Natural killer cell (primary cell): ENCODE data around the gene DVL3. TPM values are rescaled to one million over a fixed set of nuclear protein-coding genes. Genes with fewer than 3 reads are reported as not detected.

Source experiments
- ATAC-seq, 3 donors: fragments of 150-1000 bp in 2 of 3; fragments of 200-7000 bp in 1 of 3; cut with Tn5 transposase; 1 replicate in 1 of 3; 2 replicates in 2 of 3; pipeline ENCODE4 v1.10.0; 2021; ENCODE audit warnings: mild to moderate bottlenecking in 2 of 3, moderate library complexity in 2 of 3
- DNase-seq, 2 donors: peaks; one replicate each; pipeline versions ENCODE4 v3.0.0 to v3.0.0-alpha.2; 2013 to 2021; ENCODE audit warnings: mixed read lengths in 1 of 2
- H3K27ac ChIP-seq: one replicate; pipeline ENCODE4 v1.5.1; 2013; ENCODE audit warnings: mild to moderate bottlenecking, low read length
- H3K27me3 ChIP-seq: one replicate; pipeline ENCODE4 v1.6.1; 2013; ENCODE audit warnings: low read length; ENCODE audit not compliant: control insufficient read depth, insufficient read depth
- H3K36me3 ChIP-seq: one replicate; pipeline ENCODE4 v1.6.1; 2013; ENCODE audit warnings: low read length; ENCODE audit not compliant: control insufficient read depth, insufficient read depth
- H3K4me1 ChIP-seq: one replicate; pipeline ENCODE4 v1.6.1; 2013; ENCODE audit warnings: low read length; ENCODE audit not compliant: control insufficient read depth, insufficient read depth
- H3K4me3 ChIP-seq: one replicate; pipeline ENCODE4 v1.5.1; 2013; ENCODE audit warnings: low read length
- H3K9me3 ChIP-seq: one replicate; pipeline ENCODE4 v1.6.1; 2013; ENCODE audit warnings: low read length; ENCODE audit not compliant: control insufficient read depth, insufficient read depth
- H3K27ac Mint-ChIP-seq, 2 donors: one replicate each; pipeline ENCODE4 v1.8.0; 2022; ENCODE audit warnings: mild to moderate bottlenecking in 2 of 2, mixed read lengths in 2 of 2, moderate library complexity in 1 of 2
- H3K27me3 Mint-ChIP-seq, 2 donors: one replicate each; pipeline ENCODE4 v1.8.0; 2022; ENCODE audit warnings: low read depth in 2 of 2, mixed read lengths in 2 of 2
- H3K36me3 Mint-ChIP-seq: one replicate; pipeline ENCODE4 v1.8.0; 2022; ENCODE audit warnings: mixed read lengths
- H3K4me1 Mint-ChIP-seq, 2 donors: one replicate each; pipeline ENCODE4 v1.8.0; 2022; ENCODE audit warnings: mixed read lengths in 2 of 2
- H3K4me3 Mint-ChIP-seq: one replicate; pipeline ENCODE4 v1.8.0; 2022; ENCODE audit warnings: mild to moderate bottlenecking, moderate library complexity, mixed read lengths
- H3K9me3 Mint-ChIP-seq, 2 donors: one replicate each; pipeline ENCODE4 v1.8.0; 2022; ENCODE audit warnings: mixed read lengths in 2 of 2
- CTCF ChIP-seq: fragments of 200-600 bp; IDR thresholded peaks from one replicate; pipeline ENCODE4 v1.8.0; 2022; ENCODE audit warnings: antibody characterized with exemption
- WGBS: methylation state at CpG from one replicate; pipeline ENCODE4 v1.1.7; 2013; ENCODE audit warnings: missing lambda C conversion rate; ENCODE audit not compliant: insufficient coverage; 5-methylcytosine and 5-hydroxymethylcytosine counted together
- intact Hi-C: fragments of 100-400 bp; cut with micrococcal nuclease; formaldehyde crosslinking; loops from one replicate; pipeline ENCODE4 v1.14.2; 2022
- total RNA-seq, 4 donors: library from RNA; stranded (reverse); fragments of 120-200 nt in 1 of 4; gene quantifications; one replicate each; pipeline versions ENCODE4 v1.2.3 to v1.2.4, GENCODE V29; 2013 to 2022

The DVL3 gene
- total RNA-seq, 3 donors from 2014 or later (not counting 1 experiment from before 2014, with no cell fraction given) = 59.1 to 77.5 (median 59.7) TPM

DNA sequence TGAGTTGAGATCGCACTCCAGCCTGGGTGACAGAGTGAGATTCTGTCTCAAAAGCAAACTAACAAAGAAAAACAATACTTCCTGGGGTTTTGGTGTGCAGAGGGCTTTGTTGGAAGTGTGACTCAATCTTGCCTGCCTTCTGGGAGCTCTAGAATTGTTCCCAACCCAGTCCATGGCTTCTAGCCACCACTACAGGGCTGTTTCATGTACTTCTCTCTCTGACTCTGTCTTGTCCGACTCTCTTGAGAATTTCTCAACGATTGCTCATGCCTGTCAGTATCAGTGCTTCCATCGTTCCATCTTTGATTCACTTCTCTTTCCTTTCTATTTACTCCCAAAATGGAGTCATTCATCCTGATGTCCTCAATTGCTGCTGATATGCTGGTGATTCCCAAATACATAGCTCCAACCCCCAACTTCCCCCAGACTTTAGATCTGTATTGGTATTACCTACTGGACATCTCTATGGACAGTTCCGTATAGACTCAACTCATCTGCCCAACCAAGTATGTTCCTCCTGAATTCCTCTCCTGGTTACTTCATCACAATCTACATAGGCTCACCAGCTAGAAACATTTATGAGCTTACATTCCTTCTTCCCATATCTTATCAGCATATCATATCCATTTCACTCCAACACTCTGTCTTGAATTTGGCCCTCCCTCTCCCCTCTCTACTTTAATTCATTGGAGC is 17.6 kb downstream of the DVL3 start:
- TF ChIP-seq CTCF = no peak
- intact Hi-C loops = no loop called here
- H3K4me3 ChIP-seq = no peak overlapping the region
- Mint-ChIP-seq H3K9me3 (no peaks in the 10 kb centered on the region), H3K27ac (no peak overlapping the region), H3K4me1 (peaks cover 21 to 35% of the 10 kb centered on the region in 2 donors), H3K27me3 (no peaks in the 10 kb centered on the region), H3K4me3 (no peak overlapping the region), H3K36me3 (no peaks in the 10 kb centered on the region)
- no peak overlapping the region for H3K27ac ChIP-seq
- H3K36me3 ChIP-seq = peaks cover 17% of the 10 kb centered on the region
- no peaks in the 10 kb centered on the region for H3K9me3 ChIP-seq
- 97% methylated on average over 5 of the region's 5 CpGs for WGBS
- ATAC-seq (no peak), DNase-seq (no peak)
- H3K27me3 ChIP-seq = no peaks in the 10 kb centered on the region
- peaks cover 27% of the 10 kb centered on the region for H3K4me1 ChIP-seq

DNA sequence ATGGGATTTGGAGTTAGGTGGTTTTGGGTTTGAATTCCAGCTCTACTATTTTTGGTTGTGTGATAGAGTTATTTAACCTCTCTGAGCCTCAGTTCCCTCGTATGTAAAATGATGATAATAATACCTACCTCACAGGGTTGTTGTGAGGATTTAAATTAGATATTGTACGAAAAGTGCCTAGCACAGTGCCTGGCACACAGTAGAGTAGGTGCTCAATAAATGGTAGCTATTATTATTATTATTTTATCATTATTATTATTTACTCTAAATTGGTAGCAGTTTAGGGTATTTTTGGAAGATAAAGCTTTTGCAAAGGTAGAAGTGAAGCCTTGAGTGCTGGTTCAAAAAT is 18.2 kb downstream of the DVL3 start:
- intact Hi-C loops = no loop called here
- no peak overlapping the region for H3K4me3 ChIP-seq
- no CpG with 5 or more reads among the region's 2 CpGs for WGBS
- H3K27me3 ChIP-seq = no peaks in the 10 kb centered on the region
- TF ChIP-seq CTCF = no peak
- no peaks in the 10 kb centered on the region for H3K9me3 ChIP-seq
- Mint-ChIP-seq H3K9me3 (no peaks in the 10 kb centered on the region), H3K4me1 (peaks cover 25 to 40% of the 10 kb centered on the region in 2 donors), H3K27ac (peak overlapping the region in 1 of 2 donors; percentile 65), H3K27me3 (no peaks in the 10 kb centered on the region), H3K36me3 (no peaks in the 10 kb centered on the region), H3K4me3 (no peak overlapping the region)
- DNase-seq = no peak
- ATAC-seq = no peak
- peaks cover 19% of the 10 kb centered on the region for H3K36me3 ChIP-seq
- H3K4me1 ChIP-seq = peaks cover 30% of the 10 kb centered on the region
- no peak overlapping the region for H3K27ac ChIP-seq

DNA sequence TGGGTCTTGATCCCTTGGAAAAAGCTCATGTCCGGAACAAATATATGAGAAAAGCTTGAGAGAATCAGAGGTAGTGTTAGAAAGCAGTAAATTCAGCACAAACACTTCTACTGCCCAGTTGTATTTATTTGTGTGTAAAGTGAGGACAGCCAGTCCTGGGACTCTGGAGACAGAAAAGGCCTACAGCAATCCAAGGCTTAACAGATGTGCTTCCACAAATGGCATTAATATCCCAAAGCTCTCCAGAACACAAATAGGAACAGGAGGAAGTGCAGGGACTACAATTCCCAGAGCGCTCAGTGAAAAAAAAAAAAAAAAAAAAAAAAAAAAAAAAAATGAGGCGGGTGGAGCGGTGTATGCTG is 19.1 kb downstream of the DVL3 start:
- Mint-ChIP-seq H3K27ac (peak overlapping the region; percentile 65 to 92), H3K9me3 (no peaks in the 10 kb centered on the region), H3K27me3 (no peaks in the 10 kb centered on the region), H3K4me3 (peak overlapping the region; percentile 93), H3K4me1 (peaks cover 25 to 40% of the 10 kb centered on the region in 2 donors), H3K36me3 (no peaks in the 10 kb centered on the region)
- Histone ChIP-seq H3K27me3 (no peaks in the 10 kb centered on the region), H3K9me3 (no peaks in the 10 kb centered on the region), H3K4me1 (peaks cover 30% of the 10 kb centered on the region), H3K27ac (peak overlapping the region; percentile 31), H3K36me3 (peaks cover 28% of the 10 kb centered on the region), H3K4me3 (no peak overlapping the region)
- ATAC-seq = no peak
- intact Hi-C loops = loop anchor here (1.0 kb wide), 4 partner anchors 12 to 387 kb away; partner anchors contain the start of genes ABCF3, EEF1AKMT4, EPHB3 and PSMD2
- WGBS = 4% methylated on average over 3 of the region's 4 CpGs
- no peak for DNase-seq
- TF ChIP-seq CTCF = no peak
